ENCODE results near the gene TSHZ2. TPM values are rescaled to one million over a fixed set of nuclear protein-coding genes. Genes with fewer than 3 reads are reported as not detected.

The TSHZ2 gene
- total RNA-seq, 1 donor from 2014 or later = 1.2 TPM

GRCh38 chr20:53297154-53297529 lies 325.0 kb downstream of the TSHZ2 start:
- H3K36me3 Mint-ChIP-seq (ENCODE audit: low read depth, unreplicated experiment) = no peaks in the 10 kb centered on the region
- H3K9ac ChIP-seq (ENCODE audit: low read length) = no peak overlapping the region
- DNase-seq (ENCODE audit: low read depth) (no peak), FAIRE-seq (no peak)
- no peaks in the 10 kb centered on the region for H3K36me3 ChIP-seq (ENCODE audit: insufficient read depth, low read length)
- no peaks in the 10 kb centered on the region for H3K27me3 Mint-ChIP-seq (ENCODE audit: low read depth, unreplicated experiment)
- no peak overlapping the region for H3K27ac Mint-ChIP-seq (ENCODE audit: unreplicated experiment)
- H3K4me2 ChIP-seq (ENCODE audit: low read length) = no peak overlapping the region
- H3K27ac ChIP-seq (ENCODE audit: low read depth, low read length) = no peak overlapping the region
- peaks cover 5% of the 10 kb centered on the region for H3K4me1 Mint-ChIP-seq (ENCODE audit: low read depth, unreplicated experiment)
- no peak overlapping the region for H3K4me3 Mint-ChIP-seq (ENCODE audit: unreplicated experiment)
- no peak overlapping the region for H3K4me3 ChIP-seq (ENCODE audit: insufficient read depth, low read depth, low read length)
- no peak for TF ChIP-seq CTCF (IDR thresholded peaks at IDR 0.05; ENCODE audit: insufficient read depth, low read depth, low read length)
- TF ChIP-seq EZH2 (IDR thresholded peaks at IDR 0.05; ENCODE audit: insufficient read depth, low read length) = no peak
- H4K20me1 ChIP-seq (ENCODE audit: insufficient read depth, low read length) = no peaks in the 10 kb centered on the region
- H3K9me3 ChIP-seq (ENCODE audit: insufficient read depth, low read depth, low read length) = no peaks in the 10 kb centered on the region
- no peak overlapping the region for H2AFZ ChIP-seq (ENCODE audit: low read depth, low read length)
- H3K9me3 Mint-ChIP-seq (ENCODE audit: unreplicated experiment) = peaks cover 2% of the 10 kb centered on the region
- no peaks in the 10 kb centered on the region for H3K27me3 ChIP-seq (ENCODE audit: insufficient read depth, low read length)
- no peaks in the 10 kb centered on the region for H3K79me2 ChIP-seq (ENCODE audit: insufficient read depth, low read length)
- H3K4me1 ChIP-seq (ENCODE audit: insufficient read depth, low read length) = no peaks in the 10 kb centered on the region

- Mint-ChIP-seq H3K36me3 (ENCODE audit: low read depth, unreplicated experiment) (no peaks in the 10 kb centered on the region), H3K4me3 (ENCODE audit: unreplicated experiment) (no peak overlapping the region), H3K27me3 (ENCODE audit: low read depth, unreplicated experiment) (no peaks in the 10 kb centered on the region), H3K9me3 (ENCODE audit: unreplicated experiment) (peaks cover 2% of the 10 kb centered on the region), H3K4me1 (ENCODE audit: low read depth, unreplicated experiment) (peaks cover 5% of the 10 kb centered on the region), H3K27ac (ENCODE audit: unreplicated experiment) (no peak overlapping the region)
- TF ChIP-seq EZH2 (IDR thresholded peaks at IDR 0.05; ENCODE audit: insufficient read depth, low read length) = no peak
- TF ChIP-seq CTCF (IDR thresholded peaks at IDR 0.05; ENCODE audit: insufficient read depth, low read depth, low read length) = no peak
- no peak overlapping the region for H3K4me2 ChIP-seq (ENCODE audit: low read length)
- DNase-seq (ENCODE audit: low read depth) (no peak), FAIRE-seq (no peak)
- no peak overlapping the region for H3K4me3 ChIP-seq (ENCODE audit: insufficient read depth, low read depth, low read length)
- no peaks in the 10 kb centered on the region for H3K9me3 ChIP-seq (ENCODE audit: insufficient read depth, low read depth, low read length)
- H4K20me1 ChIP-seq (ENCODE audit: insufficient read depth, low read length) = no peaks in the 10 kb centered on the region
- no peak overlapping the region for H2AFZ ChIP-seq (ENCODE audit: low read depth, low read length)
- H3K36me3 ChIP-seq (ENCODE audit: insufficient read depth, low read length) = no peaks in the 10 kb centered on the region
- no peak overlapping the region for H3K9ac ChIP-seq (ENCODE audit: low read length)
- no peak overlapping the region for H3K27ac ChIP-seq (ENCODE audit: low read depth, low read length)
- no peaks in the 10 kb centered on the region for H3K27me3 ChIP-seq (ENCODE audit: insufficient read depth, low read length)
- H3K4me1 ChIP-seq (ENCODE audit: insufficient read depth, low read length) = no peaks in the 10 kb centered on the region
- H3K79me2 ChIP-seq (ENCODE audit: insufficient read depth, low read length) = no peaks in the 10 kb centered on the region
Measured at GRCh38 chr20:53298260-53298659, 326.1 kb downstream of the TSHZ2 start.

DNA sequence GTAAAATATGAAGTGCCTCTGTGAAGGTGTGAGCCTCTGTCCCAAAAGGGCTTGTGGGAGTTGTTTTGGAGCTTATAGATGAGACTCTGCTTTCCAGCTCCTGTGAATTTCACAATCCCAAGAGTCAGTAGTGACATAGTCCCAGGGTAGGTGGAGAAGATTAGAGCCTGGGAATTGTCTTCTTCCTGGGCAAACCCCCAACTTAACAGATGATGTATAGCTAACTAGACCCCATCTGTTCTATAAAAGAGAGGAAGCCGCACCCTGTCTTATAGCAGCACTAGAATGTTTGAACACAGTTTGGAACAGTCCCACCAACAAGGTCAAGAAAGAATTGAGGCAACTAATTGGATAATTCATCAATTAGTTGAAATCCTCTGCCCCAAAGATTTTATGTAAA lies 326.8 kb downstream of the TSHZ2 start:
- no peaks in the 10 kb centered on the region for H3K4me1 ChIP-seq (ENCODE audit: insufficient read depth, low read length)
- no peaks in the 10 kb centered on the region for H3K36me3 Mint-ChIP-seq (ENCODE audit: low read depth, unreplicated experiment)
- no peak overlapping the region for H2AFZ ChIP-seq (ENCODE audit: low read depth, low read length)
- no peaks in the 10 kb centered on the region for H4K20me1 ChIP-seq (ENCODE audit: insufficient read depth, low read length)
- no peak overlapping the region for H3K4me3 Mint-ChIP-seq (ENCODE audit: unreplicated experiment)
- no peaks in the 10 kb centered on the region for H3K27me3 ChIP-seq (ENCODE audit: insufficient read depth, low read length)
- no peak for DNase-seq (ENCODE audit: low read depth)
- no peak overlapping the region for H3K27ac ChIP-seq (ENCODE audit: low read depth, low read length)
- no peak overlapping the region for H3K4me3 ChIP-seq (ENCODE audit: insufficient read depth, low read depth, low read length)
- H3K9me3 Mint-ChIP-seq (ENCODE audit: unreplicated experiment) = peaks cover 2% of the 10 kb centered on the region
- no peak overlapping the region for H3K9ac ChIP-seq (ENCODE audit: low read length)
- no peak overlapping the region for H3K4me2 ChIP-seq (ENCODE audit: low read length)
- no peaks in the 10 kb centered on the region for H3K27me3 Mint-ChIP-seq (ENCODE audit: low read depth, unreplicated experiment)
- H3K4me1 Mint-ChIP-seq (ENCODE audit: low read depth, unreplicated experiment) = peaks cover 5% of the 10 kb centered on the region
- no peak overlapping the region for H3K27ac Mint-ChIP-seq (ENCODE audit: unreplicated experiment)
- no peaks in the 10 kb centered on the region for H3K9me3 ChIP-seq (ENCODE audit: insufficient read depth, low read depth, low read length)
- H3K79me2 ChIP-seq (ENCODE audit: insufficient read depth, low read length) = no peaks in the 10 kb centered on the region
- no peaks in the 10 kb centered on the region for H3K36me3 ChIP-seq (ENCODE audit: insufficient read depth, low read length)
- TF ChIP-seq EZH2 (IDR thresholded peaks at IDR 0.05; ENCODE audit: insufficient read depth, low read length) (no peak), CTCF (IDR thresholded peaks at IDR 0.05; ENCODE audit: insufficient read depth, low read depth, low read length) (no peak)
- FAIRE-seq = no peak

Measured in astrocyte (in vitro differentiated cells and primary cell).